Measurements from ENCODE around the gene ZNF76.

- TF ChIP-seq POLR2AphosphoS5 (IDR thresholded peaks at IDR 0.05; ENCODE audit: low read depth, low read length) (no peak), REST (IDR thresholded peaks at IDR 0.05; ENCODE audit: insufficient read depth in 1 of 2, low read depth in 2 of 2, low read length in 2 of 2) (no peak), SIN3A (IDR thresholded peaks at IDR 0.05; ENCODE audit: borderline replicate concordance, insufficient read depth, low read length) (no peak)
Observed at GRCh38 chr6:35238843-35239289, 20.7 kb upstream of the ZNF76 start.

Data from PFSK-1 (cell line).